ENCODE results near the gene PLA2G6. TPM values are rescaled to one million over a fixed set of nuclear protein-coding genes. Genes with fewer than 3 reads are reported as not detected.

PLA2G6 gene
- total RNA-seq, 2 donors from 2014 or later: 41.5 to 68.0 TPM

DNA sequence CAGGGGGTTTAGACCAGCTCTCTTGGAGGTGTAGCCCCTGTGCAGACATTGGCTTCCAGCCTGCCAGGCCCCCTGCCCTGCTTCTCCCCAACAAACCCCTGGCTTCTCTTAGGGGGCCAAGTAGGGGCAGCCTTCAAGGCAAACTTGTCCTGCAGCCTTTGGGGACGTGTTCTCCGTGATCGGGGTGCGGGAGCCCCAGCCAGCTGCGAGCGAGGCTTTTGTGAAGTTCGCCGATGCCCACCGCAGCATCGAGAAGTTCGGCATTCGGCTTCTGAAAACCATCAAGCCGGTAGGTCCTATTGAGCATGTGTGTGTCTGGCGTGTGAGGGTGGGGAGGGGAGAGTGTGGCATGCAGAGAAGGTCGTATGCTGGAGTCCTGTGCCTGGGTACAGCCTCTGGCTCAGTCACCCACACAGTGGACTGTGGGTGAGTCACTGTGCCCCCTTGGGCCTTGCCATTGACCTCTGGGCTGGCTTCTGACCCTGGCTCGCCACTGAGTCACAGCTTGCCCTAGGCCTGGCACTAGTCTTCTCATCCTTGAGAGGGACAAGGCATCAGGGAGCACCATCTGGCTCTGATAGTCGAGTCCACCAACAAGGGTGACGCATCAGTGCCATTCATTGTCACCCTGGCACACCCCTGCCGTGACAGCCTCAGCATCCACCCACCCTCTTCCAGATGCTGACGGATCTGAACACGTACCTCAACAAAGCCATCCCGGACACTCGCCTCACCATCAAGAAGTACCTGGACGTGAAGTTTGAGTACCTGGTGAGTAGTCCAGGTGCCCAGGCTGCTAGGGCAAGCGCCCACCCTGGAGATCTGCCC lies 109.1 kb downstream of the PLA2G6 start:
- WGBS, 2 donors: 95 to 97% methylated on average over 18 to 25 of the region's 25 CpGs
- TF ChIP-seq, protein P1, sequence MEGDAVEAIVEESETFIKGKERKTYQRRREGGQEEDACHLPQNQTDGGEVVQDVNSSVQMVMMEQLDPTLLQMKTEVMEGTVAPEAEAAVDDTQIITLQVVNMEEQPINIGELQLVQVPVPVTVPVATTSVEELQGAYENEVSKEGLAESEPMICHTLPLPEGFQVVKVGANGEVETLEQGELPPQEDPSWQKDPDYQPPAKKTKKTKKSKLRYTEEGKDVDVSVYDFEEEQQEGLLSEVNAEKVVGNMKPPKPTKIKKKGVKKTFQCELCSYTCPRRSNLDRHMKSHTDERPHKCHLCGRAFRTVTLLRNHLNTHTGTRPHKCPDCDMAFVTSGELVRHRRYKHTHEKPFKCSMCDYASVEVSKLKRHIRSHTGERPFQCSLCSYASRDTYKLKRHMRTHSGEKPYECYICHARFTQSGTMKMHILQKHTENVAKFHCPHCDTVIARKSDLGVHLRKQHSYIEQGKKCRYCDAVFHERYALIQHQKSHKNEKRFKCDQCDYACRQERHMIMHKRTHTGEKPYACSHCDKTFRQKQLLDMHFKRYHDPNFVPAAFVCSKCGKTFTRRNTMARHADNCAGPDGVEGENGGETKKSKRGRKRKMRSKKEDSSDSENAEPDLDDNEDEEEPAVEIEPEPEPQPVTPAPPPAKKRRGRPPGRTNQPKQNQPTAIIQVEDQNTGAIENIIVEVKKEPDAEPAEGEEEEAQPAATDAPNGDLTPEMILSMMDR (IDR thresholded peaks at IDR 0.05): no peak
- no peak for TF ChIP-seq POLR2A (IDR thresholded peaks at IDR 0.05)
- Histone ChIP-seq H3K36me3 (replicated peaks in 1 of 2; ENCODE audit: insufficient read depth in 1 of 2, low read depth in 2 of 2) (peaks cover 0 to 17% of the 10 kb centered on the region in 2 donors), H3K4me1 (no peaks in the 10 kb centered on the region), H3K27ac (no peak overlapping the region), H3K9me3 (no peaks in the 10 kb centered on the region), H3K4me3 (no peak overlapping the region), H3K27me3 (no peaks in the 10 kb centered on the region)
- intact Hi-C loops (cut with DNase I): no loop called here
- ATAC-seq: no peak
- DNase-seq: no peak

DNA sequence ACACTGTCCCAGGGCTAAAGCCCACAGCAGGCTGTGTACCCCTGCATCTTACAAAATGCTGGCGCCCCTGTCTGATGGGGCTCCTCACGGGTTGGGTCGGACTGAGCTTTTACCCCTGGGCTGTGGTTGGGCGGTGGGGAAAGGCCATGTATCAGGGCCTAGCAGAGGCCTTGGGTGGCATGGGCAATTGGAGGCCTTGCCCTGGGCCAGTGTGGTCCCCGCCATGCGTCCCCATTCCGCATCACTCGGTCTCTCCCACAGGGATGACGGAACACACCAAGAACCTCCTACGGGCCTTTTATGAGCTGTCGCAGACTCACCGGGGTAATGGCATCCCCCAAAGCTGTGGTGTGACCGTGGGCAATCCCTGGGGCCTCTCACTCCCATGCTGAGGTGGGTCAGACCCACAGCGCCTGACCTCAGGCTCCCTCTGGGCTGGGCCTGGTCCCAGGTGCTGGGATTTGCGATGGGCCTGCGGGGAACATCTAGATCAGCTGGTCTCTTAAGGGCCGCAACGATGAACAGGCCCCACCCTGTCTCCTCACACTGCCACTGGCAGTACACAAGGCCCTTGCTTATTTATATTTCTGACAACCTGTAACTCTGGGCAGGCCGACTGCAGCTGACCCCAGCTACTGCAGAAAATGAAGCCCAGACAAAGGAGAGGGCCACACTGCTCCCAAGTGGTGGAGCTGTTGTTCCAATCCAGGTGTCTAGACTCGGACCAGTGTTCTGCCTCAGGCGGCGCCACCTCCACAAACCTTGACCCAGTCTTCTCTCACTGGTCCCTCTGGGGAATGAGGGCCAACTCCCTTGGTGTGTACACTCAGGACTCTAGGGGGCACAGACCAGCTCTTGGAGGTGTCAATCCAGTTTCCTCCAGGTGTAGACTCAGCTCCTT lies 110.0 kb downstream of the PLA2G6 start:
- TF ChIP-seq, protein P1 (IDR thresholded peaks at IDR 0.05): no peak
- no peak for TF ChIP-seq POLR2A (IDR thresholded peaks at IDR 0.05)
- H3K4me1 ChIP-seq: no peaks in the 10 kb centered on the region
- intact Hi-C loops (cut with DNase I): no loop called here
- WGBS, 2 donors: 90 to 91% methylated on average over 10 to 22 of the region's 22 CpGs
- DNase-seq (no peak), ATAC-seq (no peak)
- H3K27me3 ChIP-seq: no peaks in the 10 kb centered on the region
- H3K27ac ChIP-seq: no peak overlapping the region
- H3K36me3 ChIP-seq (replicated peaks in 1 of 2; ENCODE audit: insufficient read depth in 1 of 2, low read depth in 2 of 2): peaks cover 0 to 19% of the 10 kb centered on the region in 2 donors
- H3K4me3 ChIP-seq: no peak overlapping the region
- no peaks in the 10 kb centered on the region for H3K9me3 ChIP-seq

DNA sequence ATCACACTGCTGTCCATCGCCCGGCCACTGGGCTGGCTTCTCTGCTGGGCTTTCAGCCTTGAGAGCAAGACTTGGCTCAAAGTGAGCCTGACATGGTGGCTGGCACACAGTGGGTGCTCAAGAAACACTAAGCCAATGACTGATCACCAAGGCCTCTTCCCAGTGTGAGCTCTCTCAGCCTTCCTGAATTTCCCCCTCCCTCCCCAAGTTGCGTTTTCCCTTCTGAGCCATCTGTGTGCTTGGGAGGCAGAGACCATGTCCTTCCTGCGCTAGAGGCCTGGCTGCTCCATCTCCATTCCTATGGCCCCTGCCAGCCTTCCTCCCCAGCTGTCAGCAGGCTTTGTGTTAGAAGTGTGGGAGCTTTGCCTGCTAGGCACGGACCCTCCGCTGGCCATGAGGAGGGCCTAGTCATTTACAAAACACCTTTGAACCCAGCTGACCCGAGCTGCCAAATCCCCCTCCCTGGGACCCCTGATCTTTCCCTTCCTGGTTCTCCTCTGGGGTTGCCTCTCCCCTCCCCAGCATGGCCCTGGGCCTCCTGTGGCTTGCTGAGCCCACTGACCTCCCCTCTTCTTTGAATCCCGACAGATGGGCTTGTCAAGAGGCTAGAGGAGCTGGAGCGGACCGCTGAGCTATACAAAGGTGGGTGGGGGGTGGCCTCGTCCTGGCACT lies 111.2 kb downstream of the PLA2G6 start:
- Histone ChIP-seq H3K27ac (no peak overlapping the region), H3K9me3 (no peaks in the 10 kb centered on the region), H3K36me3 (replicated peaks in 1 of 2; ENCODE audit: insufficient read depth in 1 of 2, low read depth in 2 of 2) (peaks cover 0 to 31% of the 10 kb centered on the region in 2 donors), H3K4me1 (no peaks in the 10 kb centered on the region), H3K4me3 (no peak overlapping the region), H3K27me3 (no peaks in the 10 kb centered on the region)
- 85 to 91% methylated on average over 7 to 11 of the region's 11 CpGs for WGBS, 2 donors
- intact Hi-C loops (cut with DNase I): no loop called here
- ATAC-seq: no peak
- no peak for DNase-seq
- no peak for TF ChIP-seq POLR2A (IDR thresholded peaks at IDR 0.05)
- TF ChIP-seq, protein P1 (IDR thresholded peaks at IDR 0.05): no peak

DNA sequence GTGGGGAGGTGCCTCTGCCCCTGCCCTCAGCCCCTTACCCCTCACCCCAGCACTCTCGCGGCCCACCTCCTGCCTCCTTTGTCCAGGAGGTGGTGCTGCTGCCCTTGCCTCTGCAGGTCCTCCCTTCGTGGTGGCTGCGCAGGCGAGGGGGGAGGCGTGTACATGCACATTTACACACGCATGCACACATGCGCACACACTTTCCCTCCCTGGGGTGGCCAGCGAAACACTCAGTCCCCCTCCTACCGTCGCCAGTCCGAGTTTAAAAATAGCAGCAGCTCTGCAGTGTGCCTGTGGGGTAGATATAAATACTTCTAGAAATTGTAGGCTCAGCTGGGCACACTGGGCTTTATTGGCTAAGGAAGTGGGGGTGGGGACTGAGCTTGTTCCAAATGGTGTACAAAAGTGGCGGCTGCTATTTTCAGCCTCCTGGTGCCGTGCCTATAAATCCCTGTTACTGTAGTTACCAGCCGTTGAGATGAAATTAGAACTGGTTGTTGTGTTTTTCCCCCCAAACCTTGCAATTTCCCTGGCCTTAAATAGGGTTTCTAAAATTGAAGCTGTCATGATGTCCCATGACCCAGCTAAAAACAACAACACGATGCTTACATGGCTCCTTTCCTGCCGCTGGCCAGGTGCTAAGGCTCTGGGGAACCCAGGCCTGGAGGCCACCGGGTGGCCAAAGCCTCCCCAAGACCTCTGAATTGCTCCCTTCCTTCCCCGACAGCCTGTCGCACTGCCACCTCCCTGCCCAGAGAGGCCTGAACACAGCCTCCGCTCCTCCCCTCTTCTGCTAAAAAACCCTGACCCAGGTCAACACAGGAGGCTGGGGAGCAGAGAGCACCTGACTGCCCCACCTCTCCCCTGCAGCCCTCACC lies 112.0 kb downstream of the PLA2G6 start:
- WGBS, 2 donors: 84 to 87% methylated on average over 13 to 19 of the region's 21 CpGs
- Histone ChIP-seq H3K4me3 (no peak overlapping the region), H3K4me1 (no peaks in the 10 kb centered on the region), H3K27ac (no peak overlapping the region), H3K36me3 (replicated peaks in 1 of 2; ENCODE audit: insufficient read depth in 1 of 2, low read depth in 2 of 2) (peaks cover 0 to 39% of the 10 kb centered on the region in 2 donors), H3K27me3 (no peaks in the 10 kb centered on the region), H3K9me3 (no peaks in the 10 kb centered on the region)
- ATAC-seq (no peak), DNase-seq (no peak)
- TF ChIP-seq, protein P1 (IDR thresholded peaks at IDR 0.05): no peak
- TF ChIP-seq POLR2A (IDR thresholded peaks at IDR 0.05): no peak
- intact Hi-C loops (cut with DNase I): no loop called here
